DMS153 treated with DMSO at 0.1 percent for 48 hours (cell line): ENCODE measurements around the gene SSPN.

Source experiments
- DNase-seq: peaks from one replicate; lab custom pipeline; 2025; ENCODE audit not compliant: unreplicated experiment; lab: John Stamatoyannopoulos, UW

The SSPN gene

GRCh38 chr12:26281320-26281719 lies 85.9 kb downstream of the SSPN start:
- DNase-seq: no peak

- DNase-seq: no peak
Observed at GRCh38 chr12:26282339-26282940, 87.1 kb downstream of the SSPN start.

- no peak for DNase-seq
Observed at GRCh38 chr12:26283046-26283445, 87.7 kb downstream of the SSPN start.

GRCh38 chr12:26283617-26284016 lies 88.2 kb downstream of the SSPN start:
- no peak for DNase-seq

- no peak for DNase-seq
Observed at GRCh38 chr12:26285401-26285800, 90.0 kb downstream of the SSPN start.

GRCh38 chr12:26286186-26286585 lies 90.8 kb downstream of the SSPN start:
- no peak for DNase-seq

GRCh38 chr12:26287671-26288381 lies 92.5 kb downstream of the SSPN start:
- DNase-seq: no peak

GRCh38 chr12:26290565-26290964 lies 95.2 kb downstream of the SSPN start:
- no peak for DNase-seq

- DNase-seq: no peak
Observed at GRCh38 chr12:26292596-26292995, 97.2 kb downstream of the SSPN start.

- no peak for DNase-seq
Observed at GRCh38 chr12:26293612-26294011, 98.2 kb downstream of the SSPN start.

GRCh38 chr12:26295001-26295400 lies 99.6 kb downstream of the SSPN start:
- DNase-seq: no peak

GRCh38 chr12:26297396-26298070 lies 102.2 kb downstream of the SSPN start:
- no peak for DNase-seq

GRCh38 chr12:26298785-26299621 lies 103.6 kb downstream of the SSPN start:
- no peak for DNase-seq

- no peak for DNase-seq
Observed at GRCh38 chr12:26299751-26300150, 104.4 kb downstream of the SSPN start.
